RWPE1 (cell line): ENCODE results near the gene RNF38.
"Not testable (repeated sequence)": the region's sequence is repeated elsewhere in the genome, so short reads cannot be mapped to it uniquely, and the experiment has no call there.

Experiments
- CTCF ChIA-PET: fragments of 350-600 bp; sonication (Branson Sonifier 250); formaldehyde crosslinking; extraction: SDS; loops from one replicate; lab custom pipeline; 2021; lab: Yijun Ruan, JAX
- POLR2A ChIA-PET: fragments of 400-600 bp; formaldehyde crosslinking; extraction: SDS; loops from one replicate; lab custom pipeline; 2020; ENCODE audit warnings: antibody characterized with exemption; ENCODE audit not compliant: low non-redundant PET; lab: Yijun Ruan, JAX
- DNase-seq: peaks from one replicate; pipeline ENCODE4 v3.0.0; 2012; ENCODE audit warnings: low spot score
- H3K27ac ChIP-seq: fragments of 450-650 bp; 2 replicates; pipeline ENCODE4 v1.5.1; 2017
- TF ChIP-seq, protein P1 (sequence below): fragments of 450-650 bp; conservative IDR thresholded peaks from 2 replicates; pipeline ENCODE4 v1.5.1; 2017; ENCODE audit warnings: low read depth, mild to moderate bottlenecking

The RNF38 gene

DNA sequence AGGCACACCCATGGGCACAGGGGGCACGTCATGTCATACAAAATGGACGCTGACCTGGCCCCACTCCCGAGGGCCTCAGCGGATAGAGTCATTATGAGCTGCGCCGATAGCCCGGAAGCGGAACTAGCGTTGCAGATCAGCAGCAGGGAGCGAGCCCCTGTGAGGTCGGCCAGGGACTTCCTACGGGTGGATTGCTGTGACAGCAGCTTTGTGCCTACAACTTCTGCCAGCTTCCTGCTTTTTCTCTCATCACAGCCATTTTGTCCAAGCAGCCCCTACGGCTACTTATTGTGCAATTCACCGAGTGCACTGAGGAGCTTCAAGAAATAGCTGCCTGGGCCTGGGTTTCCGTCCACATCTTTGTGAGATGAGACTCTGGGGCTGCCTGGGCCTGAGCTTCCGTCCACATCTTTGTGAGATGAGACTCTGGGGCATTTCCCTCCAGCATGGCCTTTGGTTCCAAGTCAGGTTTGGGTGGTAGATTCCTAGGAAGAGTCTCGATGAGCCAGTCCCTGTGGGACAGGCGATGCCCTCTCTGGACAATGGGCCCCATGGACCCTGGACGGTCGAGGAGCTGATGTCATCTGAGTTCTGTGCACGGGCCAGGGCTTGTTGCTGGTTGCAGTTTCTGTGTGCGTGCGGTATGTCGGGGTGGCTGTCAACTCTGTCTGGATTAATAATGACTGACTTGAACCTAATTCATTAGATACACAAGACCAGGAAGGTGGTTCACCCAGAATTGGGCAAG lies 74.8 kb downstream of the RNF38 start:
- ChIA-PET POLR2A (interaction anchor here (0.7 kb wide), 1 partner anchor 67 kb away, joined by 10 read pairs; the partner anchor contains the start of gene GNE), CTCF (no interaction called here)
- DNase-seq = no peak
- TF ChIP-seq, protein P1, sequence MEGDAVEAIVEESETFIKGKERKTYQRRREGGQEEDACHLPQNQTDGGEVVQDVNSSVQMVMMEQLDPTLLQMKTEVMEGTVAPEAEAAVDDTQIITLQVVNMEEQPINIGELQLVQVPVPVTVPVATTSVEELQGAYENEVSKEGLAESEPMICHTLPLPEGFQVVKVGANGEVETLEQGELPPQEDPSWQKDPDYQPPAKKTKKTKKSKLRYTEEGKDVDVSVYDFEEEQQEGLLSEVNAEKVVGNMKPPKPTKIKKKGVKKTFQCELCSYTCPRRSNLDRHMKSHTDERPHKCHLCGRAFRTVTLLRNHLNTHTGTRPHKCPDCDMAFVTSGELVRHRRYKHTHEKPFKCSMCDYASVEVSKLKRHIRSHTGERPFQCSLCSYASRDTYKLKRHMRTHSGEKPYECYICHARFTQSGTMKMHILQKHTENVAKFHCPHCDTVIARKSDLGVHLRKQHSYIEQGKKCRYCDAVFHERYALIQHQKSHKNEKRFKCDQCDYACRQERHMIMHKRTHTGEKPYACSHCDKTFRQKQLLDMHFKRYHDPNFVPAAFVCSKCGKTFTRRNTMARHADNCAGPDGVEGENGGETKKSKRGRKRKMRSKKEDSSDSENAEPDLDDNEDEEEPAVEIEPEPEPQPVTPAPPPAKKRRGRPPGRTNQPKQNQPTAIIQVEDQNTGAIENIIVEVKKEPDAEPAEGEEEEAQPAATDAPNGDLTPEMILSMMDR = no peak
- no peak overlapping the region for H3K27ac ChIP-seq

DNA sequence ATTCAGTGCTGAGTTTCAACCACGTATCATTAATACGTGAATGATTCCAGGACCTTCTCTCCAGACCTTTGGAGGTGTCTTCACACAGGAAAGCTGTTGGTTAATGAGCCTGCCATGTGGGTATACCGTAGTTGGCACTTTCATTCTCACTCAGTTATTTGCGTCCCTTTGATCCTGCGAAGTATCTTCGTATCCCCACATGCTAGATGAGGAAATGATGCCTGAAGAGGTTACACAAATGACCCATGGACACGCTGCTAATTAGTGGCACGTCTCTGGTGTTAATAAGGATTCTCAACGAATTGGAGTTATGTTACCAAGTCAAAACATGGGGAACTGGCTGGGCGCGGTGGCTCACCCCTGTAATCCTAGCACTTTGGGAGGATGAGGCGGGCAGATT lies 76.1 kb downstream of the RNF38 start:
- H3K27ac ChIP-seq = no peak overlapping the region
- no peak for DNase-seq
- ChIA-PET POLR2A (no interaction called here), CTCF (no interaction called here)
- TF ChIP-seq, protein P1 = no peak

DNA sequence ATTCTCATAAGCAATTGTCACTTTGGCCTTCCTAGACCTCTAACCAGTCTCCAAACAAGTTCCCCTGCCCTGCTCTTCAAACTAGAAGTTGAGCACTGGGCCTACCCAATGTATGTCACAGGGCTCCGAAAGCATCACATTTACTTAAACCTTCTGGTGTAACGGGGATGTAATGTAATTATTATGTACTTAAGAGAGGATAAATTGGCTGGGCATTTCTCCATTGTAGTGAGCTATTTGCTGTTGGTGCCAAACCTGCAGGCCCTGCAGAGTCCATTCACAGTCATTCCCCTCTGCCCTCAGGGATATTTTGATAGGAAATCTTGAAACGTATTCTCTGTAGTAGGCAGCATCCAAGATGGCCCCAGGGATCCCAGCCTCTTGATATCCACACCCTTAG lies 77.6 kb downstream of the RNF38 start:
- DNase-seq = no peak
- H3K27ac ChIP-seq = no peak overlapping the region
- TF ChIP-seq, protein P1 = no peak
- CTCF ChIA-PET = interaction anchor here (0.6 kb wide), 1 partner anchor 16 kb away, joined by 3 read pairs; no protein-coding TSS in a partner anchor
- POLR2A ChIA-PET = no interaction called here

DNA sequence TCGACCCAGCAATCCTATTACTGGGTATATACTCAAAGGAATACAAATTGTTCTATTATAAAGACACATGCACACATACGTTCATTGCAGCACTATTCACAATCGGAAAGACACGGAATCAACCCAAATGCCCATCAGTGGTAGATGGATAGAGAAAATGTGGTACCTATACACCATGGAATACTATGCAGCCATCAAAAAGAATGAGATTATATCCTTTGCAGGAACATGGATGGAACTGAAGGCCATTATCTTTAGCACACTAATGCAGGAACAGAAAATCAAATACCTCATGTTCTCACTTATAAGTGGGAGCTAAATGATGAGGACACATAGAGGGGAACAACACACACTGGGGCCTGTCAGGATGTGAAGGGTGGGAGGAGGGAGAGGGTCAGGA lies 78.2 kb downstream of the RNF38 start:
- CTCF ChIA-PET, POLR2A ChIA-PET, DNase-seq, H3K27ac ChIP-seq: not testable (repeated sequence)

DNA sequence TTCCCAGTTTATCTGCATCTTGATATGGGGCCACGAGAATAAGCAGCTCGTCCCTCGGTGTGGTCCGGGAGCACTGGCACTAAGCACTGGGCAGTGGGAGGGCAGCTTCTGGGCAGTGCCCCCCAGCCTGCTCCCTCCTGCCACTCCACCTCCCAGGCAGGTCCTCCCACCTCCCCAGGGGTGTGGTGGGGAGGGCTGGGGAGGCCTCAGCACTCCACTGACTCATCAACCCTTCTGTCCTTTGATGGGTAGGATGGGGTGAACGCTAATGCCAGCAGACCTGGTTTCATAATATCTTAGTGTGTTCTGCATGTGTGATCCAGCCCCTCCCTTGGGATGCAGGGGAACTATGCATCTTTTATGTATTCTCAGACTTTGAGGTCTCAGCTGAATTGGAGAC lies 79.6 kb downstream of the RNF38 start:
- H3K27ac ChIP-seq = peak overlapping the region; percentile 22; the same call in 1 of the 2 replicates
- DNase-seq = peak; percentile 75
- TF ChIP-seq, protein P1 = no peak
- ChIA-PET CTCF (interaction anchor here (0.7 to 1.4 kb wide), 2 partner anchors 8 to 11 kb away, joined by 4 to 6 read pairs; no protein-coding TSS in a partner anchor), POLR2A (no interaction called here)

DNA sequence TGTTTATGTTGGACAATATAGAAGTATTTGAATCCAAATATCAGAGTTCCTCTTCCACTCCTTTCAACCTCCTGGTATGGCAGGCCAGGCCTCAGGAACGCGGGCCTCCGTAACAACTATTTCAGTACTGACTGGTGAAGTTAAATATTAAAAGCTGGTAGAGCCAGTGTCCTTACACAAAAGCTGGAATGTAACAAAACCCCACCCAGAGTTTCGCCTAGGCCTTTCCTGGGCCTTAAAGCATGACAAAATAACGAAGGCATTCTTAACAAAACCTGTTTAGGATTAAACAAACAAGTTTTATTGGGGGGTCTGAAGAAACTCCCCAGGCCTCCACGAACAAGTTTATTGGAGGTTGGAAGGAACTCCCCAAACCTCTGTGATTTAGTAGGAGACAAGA lies 80.3 kb downstream of the RNF38 start:
- CTCF ChIA-PET = interaction anchor here (1.4 kb wide), 1 partner anchor 9 kb away, joined by 6 read pairs; no protein-coding TSS in a partner anchor
- TF ChIP-seq, protein P1 = no peak
- no peak for DNase-seq
- POLR2A ChIA-PET = no interaction called here
- no peak overlapping the region for H3K27ac ChIP-seq

DNA sequence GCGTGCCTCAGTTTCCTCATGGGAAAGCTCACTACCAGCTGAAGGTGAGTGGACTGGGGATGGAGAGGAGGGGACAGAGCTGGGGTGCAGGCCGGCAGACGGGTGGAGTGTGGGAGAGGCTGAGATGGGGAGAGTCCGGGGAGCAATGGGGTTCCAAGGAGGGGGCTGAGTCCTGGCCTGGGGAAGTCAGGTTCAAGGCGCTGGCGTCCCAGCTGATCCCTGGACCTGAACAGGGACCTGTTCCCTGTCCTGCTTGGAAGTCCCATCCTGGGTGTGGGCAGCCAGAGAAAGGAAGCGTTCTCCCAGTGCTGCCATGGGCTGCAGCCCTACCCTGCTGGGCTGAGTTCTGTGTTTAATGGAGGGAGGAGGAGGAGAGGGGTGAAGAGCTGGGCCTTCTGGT lies 80.9 kb downstream of the RNF38 start:
- no peak for DNase-seq
- H3K27ac ChIP-seq = 0 out of 2 replicates have a peak overlapping the region, but pooled peaks have one; percentile 19
- TF ChIP-seq, protein P1 = no peak
- ChIA-PET CTCF (interaction anchor here (1.4 kb wide), 1 partner anchor 10 kb away, joined by 6 read pairs; no protein-coding TSS in a partner anchor), POLR2A (no interaction called here)
